Prostate gland (tissue), 2 donors: ENCODE results near the gene ALB. TPM values are rescaled to one million over a fixed set of nuclear protein-coding genes. Genes with fewer than 3 reads are reported as not detected.
A peak's percentile ranks its signal among the peaks of the same experiment; 100 is the strongest.

Experiments used
- DNase-seq: peaks from one replicate; pipeline ENCODE4 v3.0.0-alpha.2; 2019; ENCODE audit warnings: low spot score
- H3K27ac ChIP-seq, 2 donors: fragments of 200-600 bp; sonication (generic); 2 replicates each; pipeline ENCODE4 v1.5.1; 2017 to 2019
- H3K27me3 ChIP-seq: fragments of 200-600 bp; sonication (generic); replicated peaks from 2 replicates; pipeline ENCODE4 v1.5.1; 2019; ENCODE audit not compliant: insufficient read depth
- H3K36me3 ChIP-seq, 2 donors: fragments of 200-600 bp; sonication (generic); 1 replicate in 1 of 2; 2 replicates in 1 of 2; pipeline versions ENCODE4 v1.5.1 to v1.8.1; 2017 to 2019
- H3K4me1 ChIP-seq: fragments of 200-600 bp; sonication (generic); replicated peaks from 2 replicates; pipeline ENCODE4 v1.5.1; 2019
- H3K4me3 ChIP-seq, 2 donors: fragments of 200-600 bp; sonication (generic); 2 replicates each; pipeline ENCODE4 v1.5.1; 2017 to 2019
- H3K9me3 ChIP-seq: fragments of 200-600 bp; sonication (generic); 2 replicates; pipeline ENCODE4 v1.5.1; 2017
- POLR2A ChIP-seq: fragments of 450-650 bp; IDR thresholded peaks from one replicate; pipeline ENCODE4 v1.6.1; 2016; ENCODE audit warnings: antibody characterized with exemption, mild to moderate bottlenecking
- POLR2AphosphoS5 ChIP-seq: sonication (generic); formaldehyde crosslinking; IDR thresholded peaks from one replicate; pipeline ENCODE4 v1.6.1; 2017; ENCODE audit warnings: antibody characterized with exemption
- WGBS: methylation state at CpG from one replicate; pipeline ENCODE4 v1.1.5; 2018; 5-methylcytosine and 5-hydroxymethylcytosine counted together
- intact Hi-C: fragments of 100-400 bp; cut with DNase I; formaldehyde crosslinking; loops from one replicate; pipeline ENCODE4 v1.14.2; 2022
- total RNA-seq, 2 donors: library from RNA; depleted of rRNA; stranded (reverse); fragments of >200 nt; gene quantifications; one replicate each; pipeline ENCODE4 v1.1.0, GENCODE V29; 2016
- TF ChIP-seq, protein P1 (sequence below), 4 experiments: fragments of 200-600 bp in 2 of 4; fragments of 450-650 bp in 2 of 4; sonication (generic) in 2 of 4; IDR thresholded peaks; 1 replicate in 3 of 4; 2 replicates in 1 of 4; pipeline ENCODE4 v1.5.1; 2016 to 2019; ENCODE audit warnings: antibody characterized with exemption in 4 of 4, mild to moderate bottlenecking in 2 of 4, moderate library complexity in 2 of 4

ALB gene
- total RNA-seq, 2 donors from 2014 or later: 0.41 to 9.0 TPM

DNA sequence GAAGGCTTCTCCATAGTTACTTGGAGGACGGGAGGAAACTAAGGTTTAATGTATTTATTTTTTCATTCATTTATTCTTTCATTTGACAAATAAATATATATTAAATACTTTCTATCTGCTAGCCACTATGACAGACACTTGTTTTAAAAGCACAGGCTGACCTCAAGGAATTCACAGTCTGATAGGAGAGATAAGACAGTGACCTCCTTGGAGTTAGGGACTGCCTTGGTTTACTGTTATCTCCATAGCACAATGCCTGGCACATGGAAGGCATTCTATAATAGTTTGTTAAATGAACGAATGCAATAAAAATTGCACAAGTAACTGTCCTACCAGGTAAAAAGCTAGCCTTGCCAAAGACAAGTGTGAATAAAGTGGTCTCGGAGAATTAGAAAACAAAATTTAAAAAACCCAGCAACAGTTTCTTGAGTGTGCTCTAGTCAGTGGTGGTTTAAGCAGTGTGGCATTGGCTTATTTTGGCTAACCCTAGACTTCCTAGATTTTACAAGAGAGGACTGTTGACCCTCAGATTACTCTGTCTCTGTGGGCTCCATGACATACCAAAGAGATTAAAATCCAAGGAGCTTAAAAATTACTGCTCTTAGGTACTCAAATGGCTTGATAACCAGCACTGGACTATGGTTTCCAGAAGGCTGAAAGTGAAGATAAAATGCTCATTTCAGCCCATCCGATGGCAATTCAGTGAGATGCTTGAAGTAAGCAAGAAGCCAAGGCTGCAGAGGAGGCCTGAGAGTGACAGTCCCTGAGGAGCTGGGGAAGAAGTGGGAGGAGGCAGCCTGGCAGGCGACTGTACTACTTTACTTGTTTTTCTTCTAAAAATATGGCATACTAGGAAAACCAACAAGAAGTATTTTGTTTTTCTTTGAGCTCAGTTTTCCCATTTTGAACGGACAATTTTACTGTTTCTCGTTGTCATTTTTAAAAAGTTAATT lies 41.6 kb downstream of the ALB start:
- intact Hi-C loops: no loop called here
- Histone ChIP-seq H3K27me3 (no peaks in the 10 kb centered on the region), H3K4me1 (no peaks in the 10 kb centered on the region), H3K4me3 (no peak overlapping the region), H3K27ac (no peak overlapping the region), H3K36me3 (no peaks in the 10 kb centered on the region), H3K9me3 (no peaks in the 10 kb centered on the region)
- 87% methylated on average over 7 of the region's 7 CpGs for WGBS
- TF ChIP-seq, protein P1, sequence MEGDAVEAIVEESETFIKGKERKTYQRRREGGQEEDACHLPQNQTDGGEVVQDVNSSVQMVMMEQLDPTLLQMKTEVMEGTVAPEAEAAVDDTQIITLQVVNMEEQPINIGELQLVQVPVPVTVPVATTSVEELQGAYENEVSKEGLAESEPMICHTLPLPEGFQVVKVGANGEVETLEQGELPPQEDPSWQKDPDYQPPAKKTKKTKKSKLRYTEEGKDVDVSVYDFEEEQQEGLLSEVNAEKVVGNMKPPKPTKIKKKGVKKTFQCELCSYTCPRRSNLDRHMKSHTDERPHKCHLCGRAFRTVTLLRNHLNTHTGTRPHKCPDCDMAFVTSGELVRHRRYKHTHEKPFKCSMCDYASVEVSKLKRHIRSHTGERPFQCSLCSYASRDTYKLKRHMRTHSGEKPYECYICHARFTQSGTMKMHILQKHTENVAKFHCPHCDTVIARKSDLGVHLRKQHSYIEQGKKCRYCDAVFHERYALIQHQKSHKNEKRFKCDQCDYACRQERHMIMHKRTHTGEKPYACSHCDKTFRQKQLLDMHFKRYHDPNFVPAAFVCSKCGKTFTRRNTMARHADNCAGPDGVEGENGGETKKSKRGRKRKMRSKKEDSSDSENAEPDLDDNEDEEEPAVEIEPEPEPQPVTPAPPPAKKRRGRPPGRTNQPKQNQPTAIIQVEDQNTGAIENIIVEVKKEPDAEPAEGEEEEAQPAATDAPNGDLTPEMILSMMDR (IDR thresholded peaks at IDR 0.05): no peak
- TF ChIP-seq POLR2A: no peak
- no peak for TF ChIP-seq POLR2AphosphoS5
- DNase-seq: no peak

DNA sequence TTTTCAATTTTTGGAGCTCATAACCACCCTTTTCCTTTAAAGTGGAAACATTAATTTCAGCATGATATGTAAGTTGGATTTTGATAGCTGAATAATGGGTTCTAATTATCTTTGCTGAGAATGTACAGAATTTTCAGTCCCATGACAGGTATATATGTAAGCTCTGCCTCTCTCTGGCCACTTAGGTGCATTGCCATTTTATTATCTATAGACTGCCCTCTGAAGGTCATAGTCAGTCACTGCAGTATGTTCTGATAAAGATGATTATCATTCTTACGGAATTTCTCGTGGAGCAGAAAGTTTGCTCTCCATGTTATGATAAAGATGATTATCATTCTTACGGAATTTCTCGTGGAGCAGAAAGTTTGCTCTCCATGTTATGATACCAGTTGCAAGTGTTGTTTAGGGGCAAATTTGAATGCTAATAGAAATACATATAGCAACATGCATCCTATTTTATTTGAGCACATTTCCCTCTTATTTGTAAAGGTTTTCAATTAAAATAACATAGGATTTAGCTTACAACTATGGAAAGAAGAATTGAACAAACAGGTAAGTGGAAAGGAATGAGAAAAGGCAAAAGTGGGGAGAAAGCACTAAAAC lies 42.4 kb downstream of the ALB start:
- Histone ChIP-seq H3K4me3 (no peak overlapping the region), H3K9me3 (no peaks in the 10 kb centered on the region), H3K36me3 (no peaks in the 10 kb centered on the region), H3K27me3 (no peaks in the 10 kb centered on the region), H3K27ac (no peak overlapping the region), H3K4me1 (no peaks in the 10 kb centered on the region)
- TF ChIP-seq, protein P1 (IDR thresholded peaks at IDR 0.05): peak; percentile 16 to 71 (median 58)
- TF ChIP-seq POLR2A (no peak), POLR2AphosphoS5 (no peak)
- intact Hi-C loops: no loop called here
- peak; percentile 8 for DNase-seq
- WGBS: 29% methylated on average over 4 of the region's 4 CpGs

DNA sequence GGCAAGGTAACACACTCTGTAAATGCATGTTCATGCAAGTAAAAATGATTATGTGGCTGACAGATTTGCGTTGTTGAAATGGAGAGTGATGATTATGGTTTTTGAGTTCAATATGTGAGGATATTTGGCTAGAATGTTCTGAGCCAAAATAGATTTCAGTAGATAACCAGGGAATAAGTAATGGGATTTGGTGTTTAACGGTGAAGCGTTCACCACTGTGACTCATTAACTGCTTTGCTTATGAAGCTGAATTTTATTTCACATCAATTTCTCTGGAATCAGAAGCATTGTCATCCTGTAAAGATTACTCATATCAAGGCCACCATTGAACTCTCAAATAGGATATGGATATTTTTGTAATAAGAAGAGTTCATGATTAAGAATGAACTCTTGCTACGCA lies 43.6 kb downstream of the ALB start:
- TF ChIP-seq POLR2AphosphoS5 (no peak), POLR2A (no peak)
- TF ChIP-seq, protein P1 (IDR thresholded peaks at IDR 0.05): no peak
- 66% methylated on average over 4 of the region's 4 CpGs for WGBS
- intact Hi-C loops: no loop called here
- DNase-seq: no peak
- H3K27me3 ChIP-seq: no peaks in the 10 kb centered on the region
- H3K4me3 ChIP-seq: no peak overlapping the region
- no peaks in the 10 kb centered on the region for H3K36me3 ChIP-seq
- H3K27ac ChIP-seq: no peak overlapping the region
- no peaks in the 10 kb centered on the region for H3K4me1 ChIP-seq
- H3K9me3 ChIP-seq: no peaks in the 10 kb centered on the region

DNA sequence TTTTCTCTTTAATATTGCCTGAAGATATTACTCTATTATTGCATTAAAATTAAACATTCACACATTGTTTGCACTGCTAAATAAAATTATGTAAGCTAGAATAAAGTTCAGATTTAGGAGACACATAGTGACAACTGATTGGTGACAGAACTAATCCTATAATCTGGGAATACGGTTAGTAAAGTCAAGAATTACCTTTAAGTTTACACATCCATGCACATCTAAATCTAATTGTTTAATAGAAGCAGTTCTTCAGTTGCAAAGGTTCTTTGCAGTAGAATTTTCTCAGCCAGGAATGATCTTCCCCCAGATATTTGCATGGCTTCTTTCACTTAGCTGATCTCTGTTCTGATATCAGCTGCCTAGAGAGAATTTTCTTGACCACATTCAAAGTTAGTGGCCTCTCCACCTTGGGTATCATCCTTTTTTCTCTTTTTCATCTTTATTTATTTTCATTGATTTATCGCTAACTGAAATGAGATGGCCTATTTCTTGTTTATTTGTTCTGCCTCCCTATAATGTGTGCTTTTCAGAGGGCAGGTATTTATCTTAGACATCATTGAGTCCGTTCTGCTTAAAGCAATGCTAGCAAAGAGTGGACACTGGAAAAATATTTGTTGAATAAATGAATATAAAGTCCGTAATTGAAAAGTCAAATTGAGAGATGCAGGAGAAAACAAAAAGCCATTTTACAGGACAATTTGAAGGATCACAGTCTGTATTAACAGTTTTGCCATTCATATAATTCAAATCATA lies 44.5 kb downstream of the ALB start:
- TF ChIP-seq POLR2A (no peak), POLR2AphosphoS5 (no peak)
- TF ChIP-seq, protein P1 (IDR thresholded peaks at IDR 0.05): no peak
- Histone ChIP-seq H3K4me1 (no peaks in the 10 kb centered on the region), H3K36me3 (no peaks in the 10 kb centered on the region), H3K27me3 (no peaks in the 10 kb centered on the region), H3K27ac (no peak overlapping the region), H3K4me3 (no peak overlapping the region), H3K9me3 (no peaks in the 10 kb centered on the region)
- no peak for DNase-seq
- WGBS: 84% methylated on average over 4 of the region's 4 CpGs
- intact Hi-C loops: no loop called here
